Measurements from ENCODE around the gene INF2. TPM values are rescaled to one million over a fixed set of nuclear protein-coding genes. Genes with fewer than 3 reads are reported as not detected.
A peak's percentile ranks its signal among the peaks of the same experiment; 100 is the strongest.
"Not testable (repeated sequence)": the region's sequence is repeated elsewhere in the genome, so short reads cannot be mapped to it uniquely, and the experiment has no call there.

Gene INF2
- polyA plus RNA-seq, 10 donors = 31.6 to 57.0 (median 43.3) TPM

GRCh38 chr14:104717646-104718045 is 28.2 kb downstream of the INF2 start:
- no peak for DNase-seq

GRCh38 chr14:104718147-104718546 is 28.7 kb downstream of the INF2 start:
- no peak for DNase-seq

- no peak for DNase-seq
Observed at GRCh38 chr14:104718871-104719270, 29.5 kb downstream of the INF2 start.

GRCh38 chr14:104719343-104719742 is 29.9 kb downstream of the INF2 start:
- DNase-seq = no peak

- DNase-seq = peak in 1 of 3 donors; percentile 67
Observed at GRCh38 chr14:104721505-104722431, 32.4 kb downstream of the INF2 start.

- no peak for DNase-seq
Observed at GRCh38 chr14:104722938-104723650, 33.7 kb downstream of the INF2 start.

GRCh38 chr14:104723651-104724406 is 34.4 kb downstream of the INF2 start, which contains the start of gene ADSS1:
Gene ADSS1, plus strand, starts transcription at chr14:104724229. Its CDS starts 42 bp downstream, at chr14:104724271.
- peak in 2 of 3 donors; percentile 48 to 81 for DNase-seq

- DNase-seq = peak in 2 of 3 donors; percentile 37 to 51
Observed at GRCh38 chr14:104724407-104724980, 35.1 kb downstream of the INF2 start.

GRCh38 chr14:104724981-104725771 is 35.8 kb downstream of the INF2 start:
- peak; percentile 50 to 90 (median 68) for DNase-seq

GRCh38 chr14:104725772-104726548 is 36.5 kb downstream of the INF2 start:
- no peak for DNase-seq

- no peak for DNase-seq
Observed at GRCh38 chr14:104726600-104727451, 37.4 kb downstream of the INF2 start.

GRCh38 chr14:104728631-104729030 is 39.2 kb downstream of the INF2 start:
- DNase-seq = no peak

- not testable (repeated sequence) for DNase-seq
Observed at GRCh38 chr14:104729176-104729834, 39.9 kb downstream of the INF2 start.

- DNase-seq = no peak
Observed at GRCh38 chr14:104729835-104730181, 40.4 kb downstream of the INF2 start.

GRCh38 chr14:104730487-104730886 is 41.1 kb downstream of the INF2 start:
- no peak for DNase-seq

GRCh38 chr14:104731320-104732294 is 42.2 kb downstream of the INF2 start:
- DNase-seq = no peak

- DNase-seq = no peak
Observed at GRCh38 chr14:104732355-104732804, 43.0 kb downstream of the INF2 start.
